AG04449 (cell line): ENCODE measurements around the gene COL6A1.

Experiments used
- CTCF ChIA-PET: fragments of 350-600 bp; formaldehyde crosslinking; extraction: SDS; loops from one replicate; lab custom pipeline; 2021; ENCODE audit warnings: antibody characterized with exemption; lab: Yijun Ruan, JAX
- POLR2A ChIA-PET: fragments of 400-600, 350-600 bp; formaldehyde crosslinking; extraction: SDS; loops from one replicate; lab custom pipeline; 2020; ENCODE audit warnings: antibody characterized with exemption, inconsistent platforms; lab: Yijun Ruan, JAX
- DNase-seq: peaks from one replicate; pipeline ENCODE4 v3.0.0-alpha.2; 2010; ENCODE audit warnings: low read depth, low spot score
- H3K4me3 ChIP-seq: 2 replicates; pipeline ENCODE4 v1.5.1; 2011; ENCODE audit warnings: low read depth, mild to moderate bottlenecking, control low read depth, low read length
- TF ChIP-seq, protein P1 (sequence below): IDR thresholded peaks from one replicate; pipeline ENCODE4 v1.5.1; 2011; ENCODE audit warnings: mild to moderate bottlenecking, moderate library complexity, low read length, control low read depth, inconsistent platforms; ENCODE audit not compliant: insufficient read depth; ENCODE audit errors: missing control alignments

The COL6A1 gene

DNA sequence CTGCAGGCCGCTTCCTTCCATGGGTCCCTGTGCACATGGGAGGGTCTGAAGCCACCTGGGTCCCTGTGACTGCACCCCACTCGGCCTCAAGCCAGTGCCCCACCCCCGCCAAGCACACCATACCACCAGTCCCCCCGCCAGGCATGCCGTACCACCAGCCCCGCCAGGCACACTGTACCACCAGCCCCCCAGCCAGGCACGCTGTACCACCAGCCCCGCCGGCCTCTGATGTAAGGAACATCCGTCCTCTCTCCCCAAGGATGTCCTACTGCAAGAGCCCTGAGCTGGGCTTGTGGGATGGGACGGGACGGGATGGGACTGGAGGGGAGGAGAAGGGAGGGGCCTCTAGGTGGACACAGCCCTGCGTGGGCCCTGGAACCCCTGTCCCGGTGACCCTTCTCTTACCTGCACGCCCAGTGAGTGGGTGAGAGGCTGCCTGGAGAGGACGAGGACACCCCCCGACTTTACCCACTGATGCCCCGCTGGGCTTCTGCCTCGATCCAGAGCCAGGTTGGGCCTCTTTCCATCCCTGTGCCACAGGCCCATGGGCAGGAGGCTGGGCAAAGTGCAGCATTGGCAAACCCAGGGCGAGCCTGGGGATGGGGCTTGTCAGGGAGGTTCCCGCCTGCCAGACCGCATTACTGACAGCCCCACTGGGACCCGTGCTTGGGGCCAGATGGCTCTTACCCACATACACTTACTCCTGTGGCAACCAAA, 40.8 kb upstream of the COL6A1 start:
- no peak for DNase-seq
- CTCF ChIA-PET = no interaction called here

DNA sequence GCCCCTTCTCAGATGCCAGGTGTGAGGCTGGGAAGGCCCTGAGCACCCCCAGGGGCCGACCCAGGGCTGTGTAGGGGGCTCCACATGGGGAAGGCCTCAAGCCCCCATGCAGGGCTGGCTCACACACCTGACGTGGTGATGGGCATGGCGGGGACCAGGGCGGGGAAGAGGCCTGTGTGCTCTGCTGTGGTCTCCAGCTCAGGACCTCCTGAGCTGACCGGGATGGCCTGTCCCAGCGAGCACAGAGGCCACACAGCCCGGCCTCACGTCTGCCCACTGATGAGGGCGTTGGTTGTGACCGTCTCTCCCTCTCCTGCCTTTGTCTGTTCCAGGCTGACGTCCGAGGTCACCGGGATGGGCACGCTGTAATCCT, 40.2 kb upstream of the COL6A1 start:
- no peak overlapping the region for H3K4me3 ChIP-seq
- CTCF ChIA-PET = no interaction called here
- TF ChIP-seq, protein P1, sequence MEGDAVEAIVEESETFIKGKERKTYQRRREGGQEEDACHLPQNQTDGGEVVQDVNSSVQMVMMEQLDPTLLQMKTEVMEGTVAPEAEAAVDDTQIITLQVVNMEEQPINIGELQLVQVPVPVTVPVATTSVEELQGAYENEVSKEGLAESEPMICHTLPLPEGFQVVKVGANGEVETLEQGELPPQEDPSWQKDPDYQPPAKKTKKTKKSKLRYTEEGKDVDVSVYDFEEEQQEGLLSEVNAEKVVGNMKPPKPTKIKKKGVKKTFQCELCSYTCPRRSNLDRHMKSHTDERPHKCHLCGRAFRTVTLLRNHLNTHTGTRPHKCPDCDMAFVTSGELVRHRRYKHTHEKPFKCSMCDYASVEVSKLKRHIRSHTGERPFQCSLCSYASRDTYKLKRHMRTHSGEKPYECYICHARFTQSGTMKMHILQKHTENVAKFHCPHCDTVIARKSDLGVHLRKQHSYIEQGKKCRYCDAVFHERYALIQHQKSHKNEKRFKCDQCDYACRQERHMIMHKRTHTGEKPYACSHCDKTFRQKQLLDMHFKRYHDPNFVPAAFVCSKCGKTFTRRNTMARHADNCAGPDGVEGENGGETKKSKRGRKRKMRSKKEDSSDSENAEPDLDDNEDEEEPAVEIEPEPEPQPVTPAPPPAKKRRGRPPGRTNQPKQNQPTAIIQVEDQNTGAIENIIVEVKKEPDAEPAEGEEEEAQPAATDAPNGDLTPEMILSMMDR = no peak
- POLR2A ChIA-PET = no interaction called here
- no peak for DNase-seq

More for the DNA sequence above, 40.8 kb upstream of the COL6A1 start:
- H3K4me3 ChIP-seq = no peak overlapping the region
- POLR2A ChIA-PET = no interaction called here
- TF ChIP-seq, protein P1 = no peak

DNA sequence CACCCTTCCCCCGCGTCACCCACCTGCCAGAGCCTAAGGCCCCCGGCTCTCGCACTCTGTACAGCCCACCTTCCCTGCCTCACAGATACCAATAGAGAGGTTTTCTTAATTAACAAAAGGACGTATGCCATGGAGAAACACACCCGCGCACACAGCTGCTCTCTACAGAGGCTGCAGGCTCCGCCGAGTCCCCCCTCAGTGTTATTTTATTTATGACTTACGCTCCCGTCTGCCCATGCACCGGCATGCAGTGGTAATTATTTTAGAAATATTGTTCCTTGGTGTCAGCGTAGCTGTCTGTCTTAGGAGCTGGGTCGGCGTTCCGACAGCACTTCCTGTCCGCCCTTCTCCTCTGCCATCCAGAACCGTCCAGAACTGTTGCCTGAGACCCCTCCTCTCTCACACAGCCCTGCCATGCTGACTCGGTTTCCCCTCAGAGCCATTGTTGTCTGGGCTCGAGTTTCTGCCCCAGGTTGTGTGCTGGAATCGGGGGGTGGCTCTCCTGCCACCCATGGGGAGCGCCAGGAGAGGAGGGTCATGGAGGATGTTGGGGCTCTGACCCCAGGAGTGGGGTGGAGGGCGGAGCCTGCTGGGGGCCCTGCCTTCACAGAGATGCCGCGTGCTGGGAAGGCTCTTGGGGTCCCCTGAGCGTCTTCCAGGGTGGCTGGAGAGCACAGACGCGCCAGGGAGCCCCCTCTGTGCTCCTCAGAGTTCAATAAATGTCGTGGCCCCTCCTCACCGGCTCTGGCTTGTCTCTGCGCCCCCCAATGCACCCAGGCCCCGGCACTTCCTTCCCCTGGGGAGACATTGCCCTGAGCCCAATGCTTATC, 39.6 kb upstream of the COL6A1 start:
- no peak overlapping the region for H3K4me3 ChIP-seq
- CTCF ChIA-PET = no interaction called here
- no peak for DNase-seq
- POLR2A ChIA-PET = no interaction called here
- TF ChIP-seq, protein P1 = no peak

DNA sequence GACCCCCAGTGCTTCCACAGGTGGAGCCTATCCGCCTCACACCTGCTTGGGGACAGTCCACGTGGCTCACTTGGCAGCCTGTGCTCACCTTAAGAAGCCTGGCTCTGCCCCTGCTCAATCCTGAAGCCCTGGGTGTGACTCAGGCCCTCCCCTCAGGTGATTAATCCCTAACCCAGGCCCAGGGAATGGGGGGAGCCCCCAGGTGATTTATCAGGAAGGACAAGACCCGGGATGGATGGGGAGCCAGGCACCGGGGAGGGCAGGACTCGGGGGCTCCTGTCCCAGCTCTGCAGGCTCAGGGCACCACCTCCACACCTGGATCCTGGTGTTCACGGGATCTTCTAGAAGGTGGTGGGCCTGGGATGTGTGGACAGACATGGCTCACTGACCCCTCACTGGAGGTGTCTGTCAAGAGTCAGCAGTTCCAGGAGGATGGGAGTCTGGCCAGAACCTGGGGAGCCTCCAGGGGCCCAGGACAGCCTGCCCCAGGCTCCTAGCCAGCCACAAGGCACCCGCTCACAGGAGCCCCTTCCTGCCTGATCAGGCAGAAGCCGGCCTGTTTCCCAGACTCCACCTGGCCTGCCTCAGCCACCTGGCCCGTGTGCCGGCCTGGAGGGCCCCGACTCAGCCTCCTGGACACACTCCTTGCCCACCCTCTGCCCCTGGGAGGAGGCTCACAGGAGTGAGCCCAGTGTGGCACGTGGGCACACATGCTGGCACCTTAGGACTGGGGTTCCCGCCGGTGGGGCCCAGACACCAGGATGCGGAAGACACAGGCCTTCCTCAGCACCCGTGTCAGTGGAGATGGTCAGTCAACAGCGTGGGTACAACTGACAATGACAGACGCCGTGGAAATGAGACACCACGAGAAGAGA, 38.6 kb upstream of the COL6A1 start:
- no peak overlapping the region for H3K4me3 ChIP-seq
- TF ChIP-seq, protein P1 = no peak
- no peak for DNase-seq
- ChIA-PET CTCF (no interaction called here), POLR2A (no interaction called here)

DNA sequence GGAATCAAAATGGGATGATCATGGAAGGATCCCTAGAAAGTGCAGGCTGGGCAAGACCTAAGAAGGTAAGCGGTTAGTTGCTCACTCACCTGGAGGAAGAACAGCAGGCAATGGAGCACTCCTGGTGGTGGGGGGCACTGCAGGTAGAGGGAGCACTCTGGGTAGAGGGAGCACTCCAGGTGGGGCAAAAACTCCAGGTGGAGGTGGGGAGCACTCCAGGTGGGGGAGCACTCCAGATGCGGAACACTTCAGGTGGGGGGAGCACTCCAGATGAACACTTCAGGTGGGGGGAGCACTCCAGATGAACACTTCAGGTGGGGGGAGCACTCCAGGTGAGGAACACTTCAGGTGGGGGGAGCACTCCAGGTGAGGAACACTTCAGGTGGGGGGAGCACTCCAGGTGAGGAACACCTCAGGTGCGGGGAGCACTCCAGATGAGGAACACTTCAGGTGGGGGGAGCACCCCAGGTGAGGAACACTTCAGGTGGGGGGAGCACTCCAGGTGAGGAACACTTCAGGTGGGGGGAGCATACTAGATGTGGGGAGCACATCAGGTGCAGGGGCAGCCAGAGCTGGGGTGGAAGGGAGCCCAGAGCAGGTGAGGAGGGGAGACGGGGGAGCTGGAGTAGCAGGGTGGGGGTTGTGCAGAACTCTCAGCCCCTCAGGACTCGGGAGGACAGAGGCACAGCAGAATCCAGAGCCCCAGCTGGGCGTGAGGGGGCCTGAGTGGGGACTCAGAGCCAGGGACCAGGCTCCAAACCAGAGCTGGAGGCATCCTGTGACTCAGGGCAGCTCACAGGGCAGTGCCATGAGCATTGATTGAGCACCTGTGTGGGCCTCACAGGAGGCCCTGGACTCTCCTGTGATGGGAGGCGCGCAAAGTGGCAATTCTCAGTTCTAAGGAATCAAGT, 37.7 kb upstream of the COL6A1 start:
- CTCF ChIA-PET = no interaction called here
- H3K4me3 ChIP-seq = no peak overlapping the region
- no peak for DNase-seq
- POLR2A ChIA-PET = no interaction called here
- TF ChIP-seq, protein P1 = no peak
